PC-9 (cell line): ENCODE measurements around the gene PLCG2. TPM values are rescaled to one million over a fixed set of nuclear protein-coding genes. Genes with fewer than 3 reads are reported as not detected.

ENCODE experiments used
- BruUV-seq: library from RNA; stranded (reverse); fragments of 400-500 nt; replicated peaks from 2 replicates; lab custom pipeline; 2021; lab: Mats Ljungman, UMichigan
- CTCF ChIA-PET: fragments of 300-600 bp; sonication (Branson Sonifier 250); formaldehyde crosslinking; loops from one replicate; lab custom pipeline; 2022; ENCODE audit warnings: antibody characterized with exemption; lab: Charles Lee
- POLR2A ChIA-PET: fragments of 300-600 bp; sonication (Branson Sonifier 250); formaldehyde crosslinking; loops from one replicate; lab custom pipeline; 2022; ENCODE audit warnings: antibody characterized with exemption; ENCODE audit not compliant: unreplicated experiment; lab: Charles Lee
- DNase-seq, 2 experiments: peaks; one replicate each; pipeline versions ENCODE4 v3.0.0 to v3.0.0-alpha.2; 2015 to 2022; ENCODE audit warnings: mixed read lengths in 1 of 2
- H2AFZ ChIP-seq: fragments of 200-600 bp; sonication (generic); 2 replicates; pipeline ENCODE4 v1.8.1; 2017; ENCODE audit warnings: antibody characterized with exemption
- H3F3A ChIP-seq: fragments of 200-600 bp; sonication (generic); 2 replicates; pipeline ENCODE4 v1.8.1; 2017; ENCODE audit warnings: antibody characterized with exemption, mild to moderate bottlenecking, low read depth; ENCODE audit not compliant: insufficient read depth
- H3K27ac ChIP-seq: fragments of 200-600 bp; sonication (generic); 2 replicates; pipeline ENCODE4 v1.6.1; 2016; ENCODE audit warnings: mixed run types
- H3K27me3 ChIP-seq: fragments of 200-600 bp; sonication (generic); 2 replicates; pipeline ENCODE4 v1.6.1; 2016; ENCODE audit warnings: low read depth, mixed run types; ENCODE audit not compliant: insufficient read depth
- H3K36me3 ChIP-seq: fragments of 200-600 bp; sonication (generic); 2 replicates; pipeline ENCODE4 v1.6.1; 2016; ENCODE audit warnings: low read depth, mixed run types
- H3K4me1 ChIP-seq: fragments of 200-600 bp; sonication (generic); replicated peaks from 2 replicates; pipeline ENCODE4 v1.6.1; 2016; ENCODE audit warnings: mixed run types; ENCODE audit not compliant: insufficient read depth
- H3K4me2 ChIP-seq: fragments of 200-600 bp; sonication (generic); 2 replicates; pipeline ENCODE4 v1.6.1; 2017; ENCODE audit warnings: mixed run types
- H3K4me3 ChIP-seq: fragments of 200-600 bp; sonication (generic); 2 replicates; pipeline ENCODE4 v1.6.1; 2016; ENCODE audit warnings: mixed run types
- H3K79me2 ChIP-seq: fragments of 200-600 bp; sonication (generic); 2 replicates; pipeline ENCODE4 v1.6.1; 2017; ENCODE audit warnings: low read depth, mixed run types
- H3K9me2 ChIP-seq: fragments of 200-600 bp; sonication (generic); 2 replicates; pipeline ENCODE4 v1.8.1; 2017; ENCODE audit warnings: mild to moderate bottlenecking; ENCODE audit not compliant: insufficient read depth
- H3K9me3 ChIP-seq: fragments of 200-600 bp; sonication (generic); 2 replicates; pipeline ENCODE4 v1.8.1; 2016; ENCODE audit warnings: low read depth; ENCODE audit not compliant: insufficient read depth
- H4K20me1 ChIP-seq: fragments of 200-600 bp; sonication (generic); 2 replicates; pipeline ENCODE4 v1.8.1; 2017; ENCODE audit not compliant: insufficient read depth
- EZH2 ChIP-seq: fragments of 200-600 bp; sonication (generic); IDR thresholded peaks from 2 replicates; pipeline ENCODE4 v1.8.0; 2017; ENCODE audit warnings: antibody characterized with exemption, low read depth
- intact Hi-C: fragments of 100-400 bp; cut with micrococcal nuclease; formaldehyde crosslinking; loops from one replicate; pipeline ENCODE4 v1.10.0; 2022; ENCODE audit not compliant: unreplicated experiment
- total RNA-seq: library from RNA; stranded (reverse); gene quantifications from 2 replicates; pipeline ENCODE4 v1.2.3, GENCODE V29; 2021
- TF ChIP-seq, protein P1 (sequence below): fragments of 200-600 bp; sonication (generic); conservative IDR thresholded peaks from 2 replicates; pipeline ENCODE4 v1.6.1; 2017; ENCODE audit warnings: mixed run types, antibody characterized with exemption, mild to moderate bottlenecking, moderate library complexity

The PLCG2 gene
- total RNA-seq, 1 experiment from 2014 or later = 10.8 TPM

DNA sequence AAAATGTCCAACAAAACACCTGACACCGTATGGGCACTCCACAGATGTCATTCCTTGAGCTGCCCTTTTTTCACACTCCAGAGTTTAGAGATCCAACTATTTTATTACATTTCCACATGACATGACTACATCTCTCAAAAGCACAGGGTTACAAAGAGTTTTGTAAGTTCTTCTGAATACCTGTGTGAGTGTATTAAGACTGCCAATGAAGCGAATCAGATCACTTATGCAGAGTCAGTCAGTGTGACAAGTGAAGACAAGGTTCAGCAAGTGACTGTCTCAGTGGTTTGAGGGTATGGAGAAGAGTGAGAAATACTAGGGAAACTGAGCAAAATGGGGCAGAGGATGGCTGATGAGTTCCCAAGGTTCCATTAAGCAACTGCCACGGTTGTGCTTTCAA lies 223.7 kb downstream of the PLCG2 start:
- no peak overlapping the region for H3K4me2 ChIP-seq
- no peaks in the 10 kb centered on the region for H3K36me3 ChIP-seq
- H3K27ac ChIP-seq = no peak overlapping the region
- peaks cover 3% of the 10 kb centered on the region for H3K4me1 ChIP-seq
- H3F3A ChIP-seq = 0 out of 2 replicates have a peak, but pooled peaks cover 3% of the 10 kb centered on the region
- no peaks in the 10 kb centered on the region for H3K27me3 ChIP-seq
- ChIA-PET CTCF (no interaction called here), POLR2A (no interaction called here)
- H3K79me2 ChIP-seq = no peaks in the 10 kb centered on the region
- H3K9me3 ChIP-seq = no peaks in the 10 kb centered on the region
- no peak overlapping the region for H3K4me3 ChIP-seq
- no peak overlapping the region for H2AFZ ChIP-seq
- no peaks in the 10 kb centered on the region for H4K20me1 ChIP-seq
- no peaks in the 10 kb centered on the region for H3K9me2 ChIP-seq
- BruUV-seq = no TSS peak
- intact Hi-C loops = no loop called here
- no peak for DNase-seq
- TF ChIP-seq, protein P1, sequence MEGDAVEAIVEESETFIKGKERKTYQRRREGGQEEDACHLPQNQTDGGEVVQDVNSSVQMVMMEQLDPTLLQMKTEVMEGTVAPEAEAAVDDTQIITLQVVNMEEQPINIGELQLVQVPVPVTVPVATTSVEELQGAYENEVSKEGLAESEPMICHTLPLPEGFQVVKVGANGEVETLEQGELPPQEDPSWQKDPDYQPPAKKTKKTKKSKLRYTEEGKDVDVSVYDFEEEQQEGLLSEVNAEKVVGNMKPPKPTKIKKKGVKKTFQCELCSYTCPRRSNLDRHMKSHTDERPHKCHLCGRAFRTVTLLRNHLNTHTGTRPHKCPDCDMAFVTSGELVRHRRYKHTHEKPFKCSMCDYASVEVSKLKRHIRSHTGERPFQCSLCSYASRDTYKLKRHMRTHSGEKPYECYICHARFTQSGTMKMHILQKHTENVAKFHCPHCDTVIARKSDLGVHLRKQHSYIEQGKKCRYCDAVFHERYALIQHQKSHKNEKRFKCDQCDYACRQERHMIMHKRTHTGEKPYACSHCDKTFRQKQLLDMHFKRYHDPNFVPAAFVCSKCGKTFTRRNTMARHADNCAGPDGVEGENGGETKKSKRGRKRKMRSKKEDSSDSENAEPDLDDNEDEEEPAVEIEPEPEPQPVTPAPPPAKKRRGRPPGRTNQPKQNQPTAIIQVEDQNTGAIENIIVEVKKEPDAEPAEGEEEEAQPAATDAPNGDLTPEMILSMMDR = no peak
- no peak for TF ChIP-seq EZH2

DNA sequence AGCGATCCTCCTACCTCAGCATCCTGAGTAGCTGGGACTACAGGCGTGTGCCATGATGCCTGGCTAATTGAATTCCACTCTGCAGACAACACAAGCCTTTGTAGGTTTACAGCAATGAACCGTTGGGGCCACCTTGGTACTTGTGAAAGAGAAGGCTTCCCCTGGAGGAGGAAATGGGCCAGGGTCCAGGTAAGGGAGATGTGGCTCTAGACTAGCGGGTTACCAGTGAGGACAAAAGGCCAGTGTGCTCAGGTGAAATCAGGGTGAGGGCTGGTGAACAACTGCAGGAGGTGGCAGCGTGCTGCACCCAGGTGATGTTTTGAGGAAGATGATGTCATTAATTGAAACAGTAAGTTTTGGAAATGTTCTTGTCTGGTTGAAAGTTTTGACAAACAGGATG lies 225.5 kb downstream of the PLCG2 start:
- Histone ChIP-seq H3F3A (no peaks in the 10 kb centered on the region), H3K9me2 (no peaks in the 10 kb centered on the region), H3K27ac (no peak overlapping the region), H3K4me3 (no peak overlapping the region), H3K27me3 (no peaks in the 10 kb centered on the region), H3K4me2 (no peak overlapping the region), H3K9me3 (peaks cover 6% of the 10 kb centered on the region; the same call in 1 of the 2 replicates), H2AFZ (no peak overlapping the region), H3K79me2 (no peaks in the 10 kb centered on the region), H3K4me1 (no peaks in the 10 kb centered on the region), H3K36me3 (no peaks in the 10 kb centered on the region), H4K20me1 (no peaks in the 10 kb centered on the region)
- TF ChIP-seq, protein P1 = no peak
- no peak for TF ChIP-seq EZH2
- DNase-seq = no peak
- ChIA-PET CTCF (no interaction called here), POLR2A (no interaction called here)
- intact Hi-C loops = no loop called here
- BruUV-seq = no TSS peak

DNA sequence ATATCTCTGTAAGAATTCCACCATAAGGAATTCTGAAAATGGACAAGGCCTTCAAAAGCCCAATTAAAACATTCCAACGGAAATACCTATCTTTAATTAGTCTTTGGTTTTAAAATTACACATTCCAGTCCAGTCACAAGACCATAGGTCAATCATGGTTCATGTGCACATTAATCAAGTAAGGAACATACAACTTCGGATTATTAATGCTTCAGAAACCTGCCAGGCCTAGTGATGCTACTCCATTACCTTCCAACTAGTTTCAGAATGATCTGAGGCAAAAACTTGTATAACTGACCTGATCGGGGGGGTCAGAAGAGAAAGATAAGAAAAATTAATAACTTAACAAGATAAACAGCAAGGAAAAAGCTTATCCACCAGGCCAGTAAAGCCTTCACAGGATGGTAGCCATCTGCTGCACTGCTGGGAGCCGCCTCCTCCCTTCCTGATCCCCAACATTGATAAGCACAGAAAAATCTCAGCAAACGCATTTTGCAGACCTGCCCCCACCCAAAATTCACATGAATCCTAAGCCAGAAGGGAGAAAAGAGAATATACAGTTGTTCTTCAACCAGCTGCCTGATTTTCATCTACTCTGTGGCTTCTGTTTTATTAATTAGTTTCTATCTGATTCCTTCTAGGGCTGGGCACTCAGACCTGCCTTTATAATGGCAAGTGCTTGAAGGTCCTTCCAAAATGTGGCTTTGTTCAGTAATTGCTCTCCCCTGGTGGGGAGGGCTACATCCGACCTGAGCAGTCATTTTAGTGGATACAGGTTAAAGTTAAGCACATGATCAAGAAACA lies 226.1 kb downstream of the PLCG2 start:
- H4K20me1 ChIP-seq = no peaks in the 10 kb centered on the region
- no peak overlapping the region for H3K4me2 ChIP-seq
- TF ChIP-seq EZH2 = no peak
- TF ChIP-seq, protein P1 = no peak
- no peak for DNase-seq
- CTCF ChIA-PET = no interaction called here
- BruUV-seq = no TSS peak
- no peaks in the 10 kb centered on the region for H3K27me3 ChIP-seq
- no peaks in the 10 kb centered on the region for H3K36me3 ChIP-seq
- no peaks in the 10 kb centered on the region for H3K79me2 ChIP-seq
- POLR2A ChIA-PET = no interaction called here
- no peak overlapping the region for H2AFZ ChIP-seq
- H3K4me1 ChIP-seq = no peaks in the 10 kb centered on the region
- intact Hi-C loops = no loop called here
- H3K9me3 ChIP-seq = peaks cover 6% of the 10 kb centered on the region; the same call in 1 of the 2 replicates
- no peak overlapping the region for H3K27ac ChIP-seq
- H3K4me3 ChIP-seq = no peak overlapping the region
- H3F3A ChIP-seq = no peaks in the 10 kb centered on the region
- H3K9me2 ChIP-seq = no peaks in the 10 kb centered on the region
